GM12892 (cell line): ENCODE data around the gene CD164L2.
A peak's percentile ranks its signal among the peaks of the same experiment; 100 is the strongest.

Experiments
- DNase-seq: peaks from one replicate; pipeline ENCODE4 v3.0.0; 2011; ENCODE audit not compliant: insufficient read length
- FAIRE-seq: peaks from 2 replicates; lab custom pipeline; 2011; peaks lifted over from hg19 to GRCh38; lab: Jason Lieb, UNC
- POLR2A ChIP-seq: IDR thresholded peaks from 2 replicates; pipeline ENCODE4 v1.6.1; 2011; ENCODE audit warnings: low read depth, low read length, control low read depth
- POLR2AphosphoS5 ChIP-seq: IDR thresholded peaks from 2 replicates; pipeline ENCODE4 v1.6.1; 2011; ENCODE audit warnings: low read depth, low read length, control low read depth
- TAF1 ChIP-seq: IDR thresholded peaks from 2 replicates; pipeline ENCODE4 v1.6.1; 2011; ENCODE audit warnings: low read depth, mild to moderate bottlenecking, control low read depth, low read length, borderline replicate concordance

Gene CD164L2

GRCh38 chr1:27358038-27358927 is 24.9 kb downstream of the CD164L2 start:
- FAIRE-seq (no peak), DNase-seq (no peak)
- TF ChIP-seq POLR2AphosphoS5 (no peak), TAF1 (no peak)

- FAIRE-seq: peak; percentile 92
- DNase-seq: peak; percentile 95
- no peak for TF ChIP-seq POLR2AphosphoS5
- no peak for TF ChIP-seq POLR2A
- TF ChIP-seq TAF1: no peak
Observed at GRCh38 chr1:27357281-27358037, 25.7 kb downstream of the CD164L2 start.

- TF ChIP-seq POLR2AphosphoS5 (no peak), TAF1 (no peak), POLR2A (peak; percentile 43; the same call in 1 of the 2 replicates)
- no peak for FAIRE-seq
- no peak for DNase-seq
Observed at GRCh38 chr1:27356619-27357280, 26.4 kb downstream of the CD164L2 start.

- no peak for TF ChIP-seq TAF1
- TF ChIP-seq POLR2AphosphoS5: no peak
- no peak for TF ChIP-seq POLR2A
- FAIRE-seq (no peak), DNase-seq (no peak)
Observed at GRCh38 chr1:27356277-27356618, 26.9 kb downstream of the CD164L2 start.

GRCh38 chr1:27355683-27356082 is 27.4 kb downstream of the CD164L2 start:
- TF ChIP-seq TAF1 (no peak), POLR2A (no peak), POLR2AphosphoS5 (no peak)
- DNase-seq (no peak), FAIRE-seq (no peak)

- DNase-seq: no peak
- FAIRE-seq: no peak
- TF ChIP-seq TAF1 (no peak), POLR2AphosphoS5 (no peak), POLR2A (no peak)
Observed at GRCh38 chr1:27353629-27354028, 29.5 kb downstream of the CD164L2 start.

GRCh38 chr1:27353166-27353565 is 30.0 kb downstream of the CD164L2 start:
- FAIRE-seq (no peak), DNase-seq (no peak)
- no peak for TF ChIP-seq POLR2A
- no peak for TF ChIP-seq TAF1
- TF ChIP-seq POLR2AphosphoS5: no peak

- TF ChIP-seq POLR2A: no peak
- TF ChIP-seq TAF1: no peak
- TF ChIP-seq POLR2AphosphoS5: no peak
- DNase-seq (no peak), FAIRE-seq (no peak)
Observed at GRCh38 chr1:27351541-27352107, 31.5 kb downstream of the CD164L2 start.

- FAIRE-seq (no peak), DNase-seq (no peak)
- TF ChIP-seq TAF1 (no peak), POLR2A (no peak), POLR2AphosphoS5 (no peak)
Observed at GRCh38 chr1:27350663-27351540, 32.2 kb downstream of the CD164L2 start.

- FAIRE-seq (no peak), DNase-seq (no peak)
Observed at GRCh38 chr1:27349784-27350662, 33.1 kb downstream of the CD164L2 start.

More at GRCh38 chr1:27349784-27350662, 33.1 kb downstream of the CD164L2 start:
- TF ChIP-seq POLR2A: no peak
- no peak for TF ChIP-seq TAF1
- no peak for TF ChIP-seq POLR2AphosphoS5
